ELR (cell line): Measurements from ENCODE around the gene RPL27.
"Not testable (repeated sequence)": the region's sequence is repeated elsewhere in the genome, so short reads cannot be mapped to it uniquely, and the experiment has no call there.

Experiments used
- DNase-seq: peaks from one replicate; pipeline ENCODE4 v3.0.0-alpha.2; 2015; ENCODE audit warnings: low read depth

The RPL27 gene

DNA sequence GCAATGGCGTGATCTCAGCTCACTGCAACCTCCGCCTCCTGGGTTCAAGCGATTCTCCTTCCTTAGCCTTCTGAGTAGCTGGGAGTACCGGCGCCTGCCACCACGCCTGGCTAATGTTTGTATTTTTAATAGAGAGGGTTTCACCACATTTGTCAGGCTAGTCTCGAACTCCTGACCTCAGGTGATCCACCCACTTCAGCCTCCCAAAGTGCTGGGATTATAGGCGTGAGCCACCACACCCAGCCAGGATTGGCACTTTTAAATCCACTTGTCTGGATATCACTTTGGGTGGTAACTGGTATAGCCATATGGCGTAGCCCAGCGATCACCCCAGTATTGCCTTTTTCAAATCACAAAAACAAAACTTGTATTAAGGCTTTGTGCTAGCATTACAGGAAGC is 4.3 kb upstream of the RPL27 start:
- DNase-seq, result not testable (repeated sequence)

GRCh38 chr17:42997390-42997983 is 732 bp upstream of the RPL27 start:
- DNase-seq, result no peak

DNA sequence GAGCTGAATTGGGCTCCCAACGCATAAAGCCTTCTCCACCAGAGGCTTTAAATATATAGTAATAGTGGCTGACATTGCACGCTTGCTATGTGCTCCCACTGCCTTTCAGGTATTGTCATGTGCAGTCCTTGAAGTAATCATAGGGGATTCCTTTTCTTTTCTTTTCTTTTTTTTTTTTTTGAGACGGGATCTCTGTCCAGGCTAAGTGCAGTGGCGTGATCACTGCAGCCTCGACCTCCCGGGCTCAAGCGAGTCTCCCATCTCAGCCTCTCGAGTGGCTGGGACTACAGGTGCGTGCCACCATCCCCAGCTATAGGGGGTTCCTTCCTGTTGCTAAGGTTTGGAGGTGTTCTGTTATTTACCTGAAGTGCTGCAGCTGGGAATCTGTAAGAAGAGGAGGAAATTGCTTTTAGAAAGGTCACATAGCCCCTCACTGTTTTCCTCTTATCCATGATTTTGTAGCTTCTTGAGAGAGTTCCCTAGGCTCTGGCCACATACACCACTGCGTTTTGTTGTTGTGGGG is 845 bp downstream of the RPL27 start:
- DNase-seq, result no peak

DNA sequence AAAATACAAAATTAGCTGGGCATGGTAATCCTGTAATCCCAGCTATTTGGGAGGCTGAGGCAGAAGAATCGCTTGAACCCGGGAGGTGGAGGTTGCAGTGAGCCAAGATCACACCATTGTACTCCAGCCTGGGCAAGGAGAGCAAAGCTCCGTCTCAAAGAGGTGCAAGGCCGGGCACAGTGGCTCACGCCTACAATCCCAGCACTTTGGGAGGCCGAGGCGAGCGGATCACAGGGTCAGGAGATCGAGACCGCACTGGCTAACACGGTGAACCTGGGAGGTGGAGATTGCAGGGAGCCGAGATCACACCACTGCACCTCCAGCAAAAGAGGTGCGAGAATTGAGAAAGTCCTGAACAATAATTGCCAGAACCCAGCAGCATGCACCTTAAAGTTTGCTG is 2.7 kb downstream of the RPL27 start:
- DNase-seq, result not testable (repeated sequence)

GRCh38 chr17:43003542-43004172 is 5.4 kb downstream of the RPL27 start:
- peak; percentile 92 for DNase-seq

DNA sequence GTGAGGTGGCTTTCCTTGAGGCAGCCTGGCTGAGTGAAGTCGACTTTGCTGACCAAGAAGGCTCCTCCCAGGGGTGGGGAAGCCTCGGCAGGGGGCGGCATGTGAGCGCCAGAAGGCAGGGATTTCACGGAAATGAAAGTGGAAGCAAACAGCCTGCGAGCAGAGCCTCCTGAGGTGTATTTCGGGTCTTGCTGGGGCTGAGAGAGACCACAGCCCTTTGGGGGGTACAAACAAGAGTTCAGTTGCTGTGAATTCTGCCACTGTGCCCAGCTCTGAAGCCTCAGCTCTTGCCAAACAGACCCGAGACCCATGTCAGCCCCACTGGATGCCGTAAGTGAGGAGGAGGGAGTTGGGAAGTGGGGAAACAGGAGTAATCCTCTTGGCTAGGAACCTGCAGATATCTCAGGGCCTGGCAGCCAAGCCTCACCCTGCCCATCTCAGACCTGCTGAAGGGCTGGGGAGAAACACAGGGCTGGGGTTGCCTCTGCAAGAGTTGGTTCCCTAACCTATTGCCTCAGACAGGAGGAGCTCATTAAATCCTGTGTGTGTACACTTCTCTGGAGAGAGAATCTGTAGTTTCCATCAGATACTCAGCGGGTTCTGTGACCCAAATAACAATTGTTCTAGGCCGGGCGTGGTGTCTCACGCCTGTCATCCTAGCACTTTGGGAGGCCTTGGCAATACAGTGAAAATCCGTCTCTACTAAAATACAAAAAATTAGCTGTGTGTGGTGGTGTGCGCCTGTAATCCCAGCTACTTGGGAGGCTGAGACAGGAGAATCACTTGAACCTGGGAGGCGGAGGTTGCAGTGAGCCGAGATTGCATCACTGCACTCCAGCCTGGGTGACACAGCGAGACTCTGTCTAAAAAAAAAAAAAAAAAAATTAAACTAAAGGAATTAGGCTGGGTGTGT is 8.7 kb downstream of the RPL27 start, which contains the start of gene IFI35:
IFI35 (plus strand) TSS at position 146 of the 913 bp plus-strand sequence; CDS start at position 310, 164 bp downstream.
- DNase-seq, result peak; percentile 92

GRCh38 chr17:43010667-43011308 is 12.6 kb downstream of the RPL27 start:
- DNase-seq, result no peak

- no peak for DNase-seq
These were observed 13.7 kb downstream of the RPL27 start for GRCh38 chr17:43011728-43012472.

- DNase-seq, result no peak
These were observed 15.1 kb downstream of the RPL27 start for GRCh38 chr17:43013296-43013695.

DNA sequence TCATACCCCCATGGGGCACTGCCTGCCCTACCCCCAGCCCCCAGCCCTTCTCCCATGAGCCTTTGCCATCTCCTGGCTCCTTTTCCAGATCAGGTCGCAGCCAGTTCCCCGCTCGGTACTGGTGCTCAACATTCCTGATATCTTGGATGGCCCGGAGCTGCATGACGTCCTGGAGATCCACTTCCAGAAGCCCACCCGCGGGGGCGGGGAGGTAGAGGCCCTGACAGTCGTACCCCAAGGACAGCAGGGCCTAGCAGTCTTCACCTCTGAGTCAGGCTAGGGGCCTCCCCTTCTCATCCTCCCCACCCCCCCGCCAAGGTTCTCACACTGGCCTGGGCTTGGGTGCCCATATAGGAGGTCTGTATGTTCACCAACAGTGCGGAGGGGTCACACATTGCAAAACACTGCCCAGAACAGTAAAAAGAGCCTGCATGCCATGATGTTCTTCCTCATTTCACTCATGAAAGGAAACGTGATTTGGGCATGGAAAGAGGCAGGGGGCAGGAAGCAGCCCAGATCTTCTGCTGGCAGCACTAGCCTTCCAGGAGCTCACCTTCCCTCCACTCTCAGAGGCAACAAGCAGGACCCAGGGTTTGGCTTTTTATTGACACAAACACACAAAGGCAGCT is 15.9 kb downstream of the RPL27 start:
- no peak for DNase-seq

- DNase-seq, result no peak
These were observed 16.7 kb downstream of the RPL27 start for GRCh38 chr17:43014649-43015542.

- DNase-seq, result no peak
These were observed 17.4 kb downstream of the RPL27 start for GRCh38 chr17:43015579-43015978.

DNA sequence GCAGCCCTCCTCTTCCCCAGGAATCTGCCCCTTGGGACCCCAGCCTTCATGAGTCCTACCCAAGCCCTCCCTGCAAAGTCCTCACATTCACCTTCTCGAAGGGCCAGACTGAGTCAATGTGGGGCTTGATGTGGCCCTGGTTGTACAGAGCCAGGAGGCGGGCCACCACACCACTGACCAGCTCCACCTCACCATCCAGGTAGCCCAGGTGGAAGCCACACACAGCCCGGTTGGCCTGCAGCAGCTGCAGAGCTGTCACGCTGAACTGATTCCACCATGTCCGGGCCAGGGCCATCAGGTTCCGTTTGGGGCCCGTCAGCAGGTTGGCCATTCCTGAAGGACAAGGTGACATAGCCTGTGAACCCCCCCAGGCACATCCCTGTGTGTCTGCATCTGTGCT is 18.0 kb downstream of the RPL27 start:
- DNase-seq, result no peak

DNA sequence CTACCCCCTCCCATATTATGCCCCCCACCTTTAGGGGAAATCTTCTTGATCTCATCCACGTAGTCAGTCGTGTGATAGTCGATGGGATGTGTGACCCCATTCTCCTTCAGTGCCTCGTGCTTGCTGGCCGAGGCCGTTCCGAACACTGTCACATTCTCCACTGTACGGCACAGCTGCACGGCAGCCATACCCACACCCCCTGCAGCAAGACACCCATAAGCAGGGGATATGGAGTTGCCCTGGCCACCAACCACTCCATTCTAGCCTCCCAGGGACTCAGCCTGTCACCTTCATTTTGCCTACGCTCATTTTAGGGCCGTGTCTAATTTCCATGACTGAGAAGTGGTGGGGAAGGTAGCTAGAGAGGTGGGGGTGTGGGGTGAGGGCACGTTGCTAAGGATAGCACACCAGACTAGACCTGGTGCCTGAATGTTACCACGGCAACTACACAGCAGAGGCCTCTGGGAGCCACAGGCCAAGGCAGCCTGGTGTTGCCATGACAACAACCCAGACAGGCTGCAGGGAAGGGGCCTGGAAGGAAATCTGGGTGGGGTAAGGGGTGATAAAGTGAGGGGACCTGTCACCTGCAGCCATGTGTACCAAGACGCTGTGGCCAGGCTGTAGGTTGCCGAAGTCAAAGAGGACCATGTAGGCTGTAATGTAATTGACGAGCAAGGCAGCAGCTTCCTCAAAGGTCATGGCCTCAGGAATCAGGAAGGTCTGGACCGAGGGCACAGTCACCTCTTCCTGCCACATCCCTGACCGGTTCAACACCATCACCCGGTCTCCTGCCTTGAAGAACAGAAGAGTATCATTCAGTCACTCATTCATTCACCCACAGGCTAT is 20.0 kb downstream of the RPL27 start:
- no peak for DNase-seq

GRCh38 chr17:43018932-43019331 is 20.7 kb downstream of the RPL27 start:
- no peak for DNase-seq

GRCh38 chr17:43019418-43019817 is 21.2 kb downstream of the RPL27 start:
- no peak for DNase-seq

DNA sequence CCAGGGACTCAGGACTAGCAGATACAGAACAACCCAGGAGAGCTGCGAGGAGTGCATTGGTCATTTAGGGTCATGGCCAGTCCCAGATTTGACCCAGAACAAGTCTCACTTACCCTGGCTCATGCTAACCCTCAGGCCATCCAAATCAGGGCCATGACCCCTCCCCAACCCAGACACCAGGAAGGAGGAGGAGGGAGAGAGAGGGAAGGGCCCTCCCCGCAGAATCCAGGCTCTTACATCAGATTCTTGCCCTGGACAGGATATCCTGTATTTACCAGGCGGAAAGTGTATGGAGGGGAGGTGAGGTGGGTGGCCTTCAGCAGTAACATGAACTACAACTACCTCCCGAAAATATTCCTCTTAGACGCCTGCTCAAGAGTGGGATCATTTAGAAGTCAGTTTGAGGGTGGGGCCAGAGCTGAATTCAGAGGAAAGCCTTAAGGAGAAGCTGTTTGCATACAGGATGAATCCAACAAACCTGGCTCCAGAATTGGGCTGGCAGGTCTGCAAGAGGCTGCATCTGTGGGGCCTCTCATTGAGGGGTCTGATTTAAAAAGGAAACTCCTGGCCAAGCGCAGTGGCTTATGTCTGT is 21.9 kb downstream of the RPL27 start:
- no peak for DNase-seq
